Activated CD8-positive, alpha-beta memory T cell treated with anti-CD3 and anti-CD28 coated beads, Interleukin-2, amount 50 U/mL, for 1 hour (primary cell): ENCODE data around the gene SLC9A9.
A peak's percentile ranks its signal among the peaks of the same experiment; 100 is the strongest.

ENCODE experiments used
- DNase-seq: peaks from one replicate; pipeline ENCODE4 v3.0.0-alpha.2; 2020; ENCODE audit errors: extremely low read depth

SLC9A9 gene

DNA sequence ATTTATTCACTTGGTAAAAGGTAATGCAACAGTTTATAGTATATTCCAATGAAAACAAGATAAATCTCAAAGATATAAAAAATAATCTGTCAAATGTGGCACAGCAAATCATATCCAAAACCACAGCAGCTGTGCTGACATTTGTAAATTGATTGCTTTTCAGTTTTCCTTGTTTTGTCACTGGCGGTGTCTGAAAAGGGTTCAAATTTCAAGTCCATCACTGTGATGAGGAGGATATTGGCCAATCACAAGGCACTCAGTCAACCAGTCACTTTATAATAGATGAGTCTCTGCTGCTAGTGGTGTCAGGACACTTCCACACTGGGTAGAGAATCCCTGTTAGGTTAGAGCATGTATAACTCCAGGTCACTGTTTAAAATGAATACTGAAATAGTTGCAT lies 154.8 kb downstream of the SLC9A9 start:
- no peak for DNase-seq

DNA sequence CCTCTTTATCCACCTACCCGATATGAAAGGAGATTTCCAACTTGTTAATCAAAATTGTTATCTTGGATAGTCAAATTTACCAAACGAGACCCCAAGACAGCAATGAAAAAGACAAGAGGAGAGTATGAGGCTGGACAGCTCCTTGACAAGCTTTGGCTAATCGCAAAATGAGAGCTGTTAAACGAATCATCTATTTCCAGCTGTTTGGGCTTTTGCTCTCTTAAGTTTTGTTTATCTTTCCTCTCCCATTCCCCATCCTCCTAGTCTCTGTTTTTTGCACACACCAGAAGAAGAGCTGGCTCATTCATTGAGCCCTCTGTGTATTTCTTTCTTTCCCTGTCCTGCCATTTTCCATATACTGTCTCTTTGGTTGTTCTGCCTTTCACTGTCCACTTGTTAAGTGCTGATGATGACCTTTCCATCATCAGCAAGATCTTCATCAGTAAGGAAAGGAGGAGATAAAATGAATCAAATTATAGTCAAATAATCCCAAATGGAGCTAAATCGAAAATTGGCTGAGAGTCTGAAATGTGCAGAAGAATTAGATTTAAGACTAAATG lies 161.6 kb downstream of the SLC9A9 start:
- no peak for DNase-seq

DNA sequence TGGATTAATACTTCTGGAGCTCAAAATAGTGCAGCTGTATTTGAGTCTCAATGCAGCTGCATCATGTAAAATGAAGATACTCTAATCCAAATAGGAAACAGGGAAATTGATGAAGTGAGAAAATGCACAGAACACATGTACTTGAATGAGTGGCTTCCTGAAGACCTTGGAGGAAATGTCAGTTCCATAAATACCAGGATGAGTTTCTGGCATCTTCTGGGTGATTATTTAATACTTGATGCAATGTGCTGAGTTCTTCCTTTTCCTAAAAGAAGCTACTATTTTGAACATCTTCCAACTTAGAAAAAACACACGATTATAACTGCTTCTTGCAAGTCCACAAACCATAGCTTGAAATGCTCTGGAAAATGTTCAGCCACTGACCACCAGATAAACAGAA lies 162.8 kb downstream of the SLC9A9 start:
- no peak for DNase-seq

DNA sequence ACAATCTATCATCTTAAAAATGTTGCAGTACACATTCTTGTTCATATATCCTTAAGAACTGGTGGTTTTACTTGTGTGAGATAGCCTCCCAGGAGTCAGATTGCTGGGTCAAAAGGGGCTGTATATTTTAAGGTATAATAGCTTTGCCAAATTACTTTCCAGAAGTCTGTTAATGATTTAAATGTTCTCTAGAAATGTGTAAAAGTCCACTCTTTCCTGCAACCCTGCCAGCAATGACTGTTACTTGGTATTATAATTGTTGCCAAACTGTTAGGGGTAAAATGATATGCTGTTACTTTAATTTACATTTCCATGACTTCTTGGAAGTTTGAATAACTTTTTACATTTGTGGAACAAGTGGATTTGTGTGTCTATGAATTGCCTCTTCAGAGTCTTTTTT lies 170.8 kb downstream of the SLC9A9 start:
- no peak for DNase-seq

DNA sequence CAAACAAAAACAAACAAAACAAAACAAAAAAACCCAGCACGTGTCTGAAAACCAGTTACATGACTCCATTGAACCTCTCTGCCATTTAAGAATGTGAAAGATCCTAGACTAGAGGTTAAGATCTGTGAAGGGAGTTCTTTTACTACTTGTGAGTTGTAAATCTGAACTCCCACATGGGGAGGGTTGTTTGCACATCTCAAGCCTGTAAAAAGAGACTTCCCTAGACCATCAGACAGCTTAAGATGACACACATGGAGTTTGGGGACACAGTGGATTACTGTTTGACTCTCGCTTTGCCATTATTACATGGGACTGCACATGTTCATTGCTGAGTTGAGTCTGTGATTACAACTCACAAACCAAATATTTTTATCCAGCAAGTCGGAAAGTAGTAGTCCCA lies 171.5 kb downstream of the SLC9A9 start:
- DNase-seq = no peak

DNA sequence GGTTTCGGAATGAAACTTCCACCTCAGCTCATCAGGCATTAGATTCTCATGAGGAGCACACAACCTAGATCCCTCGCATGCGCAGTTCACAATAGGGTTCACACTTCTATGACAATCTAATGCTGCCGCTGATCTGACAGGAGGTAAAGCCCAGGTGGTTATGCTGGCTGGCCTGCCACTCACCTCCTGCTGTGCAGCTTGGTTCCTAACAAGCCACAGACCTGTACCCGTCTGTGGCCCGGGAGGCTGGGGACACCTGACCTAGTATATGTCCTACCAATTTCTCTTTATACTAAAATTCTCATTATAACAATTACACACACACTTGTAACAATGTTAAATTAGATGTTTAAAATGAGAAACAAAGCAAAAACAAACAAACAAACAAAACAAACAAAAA lies 172.2 kb downstream of the SLC9A9 start:
- no peak for DNase-seq

DNA sequence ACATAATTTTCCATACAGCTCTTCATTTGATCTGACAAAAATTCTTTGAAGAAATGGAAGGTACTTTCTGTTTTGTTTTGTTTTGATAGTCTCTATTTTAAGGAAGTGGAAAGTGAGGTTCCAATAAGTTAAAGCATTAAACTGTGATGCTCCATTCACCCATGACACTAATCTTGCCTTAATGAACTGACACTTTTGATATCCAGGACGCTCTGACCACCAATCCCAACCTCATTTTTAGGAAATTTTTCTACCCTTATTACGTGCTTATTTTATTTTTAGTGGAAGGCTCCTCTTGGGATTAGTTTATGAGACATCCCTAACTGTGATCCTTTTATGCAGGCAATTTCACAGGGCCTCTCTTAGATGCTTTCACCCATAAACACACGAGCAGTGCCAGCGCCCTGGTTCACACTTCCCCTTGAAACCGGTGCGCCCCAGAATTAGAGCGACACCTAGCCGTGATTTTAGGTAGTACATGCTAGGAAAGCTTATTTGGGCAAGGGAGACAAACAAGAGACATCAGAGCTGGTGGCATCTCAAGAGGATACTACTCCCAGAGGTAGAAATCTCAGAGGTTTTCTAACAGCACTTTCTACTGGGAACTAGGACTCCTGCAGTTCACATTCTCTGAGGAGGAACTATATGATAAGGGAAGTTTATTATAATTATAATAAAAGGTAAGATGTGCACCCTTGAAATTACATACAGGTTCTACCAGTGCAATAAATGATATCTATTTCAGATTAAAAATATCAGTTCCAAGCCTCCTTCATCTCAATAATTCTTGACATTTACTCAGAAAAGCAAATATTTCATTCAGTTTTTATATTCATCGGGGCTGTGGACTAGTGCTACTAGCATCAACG lies 173.9 kb downstream of the SLC9A9 start:
- peak; percentile 19 for DNase-seq

DNA sequence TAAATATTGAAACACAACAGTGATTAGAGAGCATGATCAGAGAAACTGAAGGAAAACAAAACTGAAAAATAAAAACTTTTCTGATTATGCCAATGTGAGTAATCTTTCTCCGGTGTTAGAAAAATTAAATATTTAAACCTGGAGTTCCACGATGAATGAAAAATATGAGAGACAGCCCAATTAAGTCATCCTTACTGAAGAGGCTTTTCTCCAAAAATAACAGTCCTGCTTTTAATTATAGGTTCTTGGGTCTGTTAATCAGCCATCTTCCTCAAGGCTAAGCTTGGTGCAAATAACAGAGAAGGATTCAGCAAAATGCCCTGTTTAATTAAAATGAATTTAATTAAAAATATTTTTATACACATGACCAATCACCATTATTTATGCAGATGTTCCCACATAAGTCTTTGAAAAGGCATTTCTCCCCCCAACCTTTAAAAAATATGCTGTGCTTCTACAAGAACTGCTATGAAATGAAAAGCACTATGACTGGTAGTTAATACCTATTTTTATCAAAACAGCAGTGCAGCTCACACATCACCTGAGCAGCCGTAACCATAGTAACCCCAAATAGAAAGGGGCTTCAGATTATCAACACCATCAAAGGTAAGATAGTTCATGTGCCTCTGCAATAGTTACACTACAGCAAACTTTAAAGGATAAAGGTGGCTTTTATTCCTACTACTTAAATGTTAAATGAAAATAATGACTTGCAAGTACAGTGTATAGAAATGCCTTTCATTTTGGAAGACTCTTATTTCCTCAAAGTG lies 175.7 kb downstream of the SLC9A9 start:
- DNase-seq = no peak

DNA sequence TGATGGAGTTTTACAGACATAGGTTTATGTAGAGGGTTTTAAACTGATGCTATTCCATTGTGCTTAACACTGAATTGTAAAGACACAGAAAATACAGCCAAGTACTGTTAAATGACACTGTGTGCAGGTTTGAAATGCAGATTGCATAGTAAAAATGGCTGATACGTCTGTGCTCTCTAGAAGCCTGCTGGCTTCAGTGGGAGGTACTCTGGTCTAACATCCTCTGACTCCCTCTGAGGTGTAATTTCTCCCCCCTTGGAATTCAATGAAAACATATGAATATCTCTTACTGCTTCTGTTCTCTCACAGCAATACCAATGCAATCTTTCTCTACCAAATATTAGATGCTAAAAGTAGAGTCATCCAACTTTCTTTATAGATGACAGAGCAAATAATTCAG lies 176.6 kb downstream of the SLC9A9 start:
- no peak for DNase-seq

DNA sequence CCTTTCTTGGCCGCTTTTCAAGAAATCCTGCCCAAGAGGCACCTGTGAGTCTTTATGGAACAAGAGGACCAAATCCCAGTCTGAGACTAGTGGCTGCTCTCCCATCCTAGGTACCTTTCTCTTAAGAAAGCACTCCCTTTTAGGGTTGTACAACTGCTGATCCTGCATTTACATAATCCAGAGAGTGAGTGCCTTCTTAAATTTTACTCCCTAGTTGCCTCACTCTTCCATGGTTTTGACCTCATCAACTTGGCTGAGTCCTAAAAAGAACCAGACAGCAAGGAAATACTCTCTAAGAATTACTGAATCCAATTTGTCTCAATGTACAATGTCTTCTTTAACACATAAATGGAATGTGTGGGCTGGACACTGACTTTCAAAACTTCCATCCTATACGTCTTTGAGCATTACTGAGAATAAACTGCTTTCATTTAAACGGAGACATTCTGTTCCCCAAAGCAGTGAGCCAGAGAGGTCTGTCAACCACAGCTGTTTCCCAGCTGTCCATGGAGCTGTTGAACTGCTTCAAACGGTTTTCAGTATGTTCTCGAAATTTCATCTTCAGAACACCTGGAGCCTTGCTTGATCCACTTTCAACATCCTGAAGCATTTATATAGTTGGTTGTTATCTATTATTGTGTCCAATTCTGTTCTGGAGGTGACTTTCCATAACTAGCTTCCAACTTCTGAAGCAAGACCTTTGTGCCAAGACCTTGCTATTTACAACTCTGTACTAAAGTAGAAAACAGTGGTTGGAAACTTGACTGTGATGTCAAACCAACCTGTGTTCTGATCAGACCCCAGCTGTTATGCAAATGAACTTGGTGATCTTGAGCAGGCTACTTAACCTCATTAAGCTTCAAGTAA lies 179.1 kb downstream of the SLC9A9 start:
- no peak for DNase-seq

DNA sequence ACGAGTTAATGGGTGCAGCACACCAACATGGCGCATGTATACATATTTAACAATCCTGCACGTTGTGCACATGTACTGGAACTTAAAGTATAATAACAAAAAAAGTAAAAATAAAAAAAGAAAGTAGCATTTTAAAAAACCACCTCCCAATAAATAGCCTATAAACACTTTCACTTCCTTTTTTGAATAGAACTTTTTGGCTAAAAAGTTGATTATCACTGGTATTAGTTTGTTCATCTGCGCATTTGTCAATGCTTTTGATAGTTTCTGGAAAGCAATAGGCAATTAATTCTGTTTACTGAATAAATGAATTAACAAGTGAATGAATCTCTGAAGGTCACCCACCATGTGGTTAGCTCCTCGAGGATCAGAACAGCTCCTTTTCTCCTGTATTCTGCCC lies 179.9 kb downstream of the SLC9A9 start:
- no peak for DNase-seq

DNA sequence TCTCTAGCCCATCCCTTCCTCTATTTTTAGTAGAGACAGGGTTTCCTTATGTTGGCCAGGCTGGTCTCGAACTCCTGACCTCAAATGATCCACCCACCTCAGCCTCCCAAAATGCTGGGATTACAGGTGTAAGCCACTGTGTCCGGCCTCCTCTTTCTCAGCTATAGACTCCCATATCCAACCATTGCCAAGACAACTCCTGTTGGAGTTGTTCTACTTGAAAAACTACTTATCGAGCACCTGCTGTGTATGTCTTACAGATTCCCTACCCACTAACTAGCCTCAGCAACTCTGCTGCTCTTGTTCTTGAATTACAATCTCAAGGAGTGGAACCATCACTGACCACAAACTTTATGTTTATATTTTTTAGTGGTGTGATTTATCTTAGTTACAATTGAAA lies 186.6 kb downstream of the SLC9A9 start:
- DNase-seq = no peak

DNA sequence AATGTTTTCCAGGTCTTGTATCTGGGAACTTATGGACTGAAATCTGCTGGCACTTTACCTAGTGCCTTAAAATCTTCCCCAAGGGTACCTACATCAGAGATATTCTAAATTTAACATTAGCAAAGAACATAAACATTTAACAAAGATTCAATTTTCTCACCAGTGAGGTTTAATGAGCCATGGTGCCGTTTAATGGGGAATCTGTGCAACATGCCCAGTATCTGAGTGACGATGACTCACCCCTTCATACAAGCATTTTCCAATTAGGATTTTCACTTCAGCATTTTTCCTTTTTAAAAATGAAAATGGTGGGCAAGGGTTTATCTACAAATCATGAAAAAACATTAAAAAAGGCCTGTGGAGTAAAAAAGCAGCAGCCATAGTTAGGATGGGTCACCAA lies 189.4 kb downstream of the SLC9A9 start:
- DNase-seq = no peak

DNA sequence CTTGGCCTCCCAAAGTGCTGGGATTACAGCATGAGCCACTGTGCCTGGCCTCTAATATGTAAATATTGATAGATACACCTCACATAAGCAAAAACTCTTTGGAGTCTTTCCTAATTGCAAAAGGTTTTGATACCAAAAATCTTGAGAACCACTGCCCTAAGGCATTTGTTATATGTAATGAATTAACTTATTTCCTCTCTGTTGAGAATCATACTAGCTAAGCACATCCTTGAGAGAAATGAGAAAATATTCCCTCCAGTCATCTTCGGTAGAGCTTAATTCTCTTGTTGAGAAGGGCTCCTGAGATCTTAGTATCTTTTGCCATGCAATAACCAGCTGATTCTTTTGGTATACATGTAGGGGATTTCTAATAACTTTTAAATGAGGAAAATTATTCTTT lies 190.2 kb downstream of the SLC9A9 start:
- DNase-seq = no peak

DNA sequence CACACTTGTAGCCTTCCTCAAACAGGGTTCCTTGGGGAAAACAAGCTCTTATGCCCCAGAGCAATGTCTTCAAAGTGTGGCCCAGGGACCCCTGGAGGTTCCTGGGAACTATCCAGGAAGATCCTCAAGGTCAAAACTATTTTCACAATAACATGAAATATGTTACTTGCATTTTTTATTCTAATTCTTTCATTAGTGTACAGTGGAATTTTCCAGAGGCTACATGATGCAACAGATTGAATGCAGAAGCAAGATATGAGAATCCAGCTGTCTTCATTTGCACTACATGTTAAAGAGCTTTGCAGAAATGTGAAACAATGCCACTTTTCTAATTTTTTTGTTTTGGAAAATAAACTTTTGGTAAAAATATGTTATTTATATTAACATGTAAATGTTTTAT lies 190.9 kb downstream of the SLC9A9 start:
- no peak for DNase-seq

DNA sequence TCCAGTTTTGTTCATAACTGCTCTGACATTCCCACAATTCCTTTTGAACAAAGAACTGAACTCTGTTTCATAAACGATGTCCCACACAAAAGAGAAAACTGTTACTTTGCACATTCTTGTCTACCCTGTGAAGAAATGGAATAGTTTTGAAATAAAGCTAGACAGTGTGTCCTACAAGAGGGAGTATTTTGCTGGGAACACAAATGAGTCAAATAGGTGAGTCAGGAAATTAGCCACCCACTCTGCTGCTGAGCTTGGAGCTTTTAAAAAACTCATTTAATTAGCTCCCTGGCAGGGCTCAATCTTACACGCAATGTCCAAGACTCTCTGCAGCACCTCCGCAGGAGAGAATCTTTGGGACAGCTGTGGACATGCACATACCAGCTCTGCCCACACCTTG lies 193.4 kb downstream of the SLC9A9 start:
- DNase-seq = no peak

DNA sequence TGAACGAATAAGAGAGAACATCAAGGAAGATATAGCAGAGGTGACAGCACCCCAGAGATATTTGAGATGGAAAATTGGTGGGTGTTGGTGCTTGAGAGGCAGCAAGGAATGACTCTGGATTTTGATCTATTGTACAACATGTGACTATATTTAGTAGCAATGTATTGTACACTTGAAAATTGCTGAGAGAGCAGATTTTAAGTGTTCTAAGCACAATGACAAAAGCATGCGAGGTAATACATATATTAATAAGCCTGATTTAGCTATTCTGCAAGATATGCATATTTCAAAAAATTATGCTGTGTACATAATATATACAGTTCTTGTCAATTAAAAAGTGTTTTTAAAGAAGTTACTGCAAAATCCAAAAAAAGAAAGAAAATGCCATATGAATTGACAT lies 194.3 kb downstream of the SLC9A9 start:
- no peak for DNase-seq

DNA sequence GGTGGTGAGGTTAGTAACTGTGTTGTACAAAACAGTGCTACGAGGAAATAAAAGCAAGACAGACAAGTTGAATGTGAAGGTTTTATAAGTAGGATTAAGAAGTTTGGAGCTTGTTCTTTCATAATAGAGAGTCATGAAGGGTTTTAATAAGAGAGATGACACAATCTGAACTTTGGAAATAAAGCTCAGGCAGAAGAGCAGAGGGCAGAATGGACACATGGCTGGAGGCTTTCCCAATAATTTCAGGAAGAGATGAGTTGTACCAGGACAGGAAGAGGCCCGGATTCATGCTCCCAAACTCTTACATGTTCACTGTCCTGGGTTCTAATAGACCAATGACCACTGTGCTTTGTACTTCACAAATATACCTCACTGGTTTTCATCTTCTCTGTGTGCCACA lies 194.8 kb downstream of the SLC9A9 start:
- no peak for DNase-seq

DNA sequence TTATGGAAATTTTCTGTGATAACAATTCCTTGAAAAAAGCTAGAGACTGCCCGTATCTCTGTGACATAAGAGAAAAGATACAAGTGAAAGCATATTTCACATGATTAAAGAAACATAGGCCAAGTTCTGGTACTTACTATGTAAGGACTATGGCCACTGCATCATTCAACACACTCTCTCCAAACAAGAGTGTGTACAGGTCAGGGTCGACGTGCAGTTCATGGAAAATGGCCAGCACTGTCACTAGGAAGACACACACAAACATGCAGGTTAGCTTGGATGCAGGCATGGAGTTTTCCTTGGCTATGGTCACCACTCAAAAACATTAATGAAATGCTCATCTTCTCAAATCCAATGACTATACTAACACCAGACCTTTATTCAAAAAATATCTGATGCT lies 196.2 kb downstream of the SLC9A9 start:
- DNase-seq = no peak

DNA sequence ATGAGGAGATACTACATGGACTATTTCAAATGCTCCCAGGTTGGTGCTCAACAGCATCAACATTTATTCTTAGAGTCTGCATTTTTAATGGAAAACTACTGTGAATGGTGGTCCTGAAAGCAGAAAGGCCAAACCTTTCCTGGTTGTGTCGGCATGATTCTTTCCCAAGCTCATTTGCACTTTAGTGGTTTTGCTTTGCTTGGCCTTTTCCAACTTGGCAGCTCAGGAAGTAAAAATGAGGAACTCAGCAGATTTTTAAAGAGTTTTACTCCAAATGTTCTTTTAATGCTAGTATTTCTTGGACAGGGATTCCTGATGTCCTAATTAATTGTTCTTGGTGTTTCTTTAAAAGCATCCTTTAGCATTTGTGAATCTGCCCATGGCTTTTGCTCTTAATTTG lies 197.4 kb downstream of the SLC9A9 start:
- no peak for DNase-seq

DNA sequence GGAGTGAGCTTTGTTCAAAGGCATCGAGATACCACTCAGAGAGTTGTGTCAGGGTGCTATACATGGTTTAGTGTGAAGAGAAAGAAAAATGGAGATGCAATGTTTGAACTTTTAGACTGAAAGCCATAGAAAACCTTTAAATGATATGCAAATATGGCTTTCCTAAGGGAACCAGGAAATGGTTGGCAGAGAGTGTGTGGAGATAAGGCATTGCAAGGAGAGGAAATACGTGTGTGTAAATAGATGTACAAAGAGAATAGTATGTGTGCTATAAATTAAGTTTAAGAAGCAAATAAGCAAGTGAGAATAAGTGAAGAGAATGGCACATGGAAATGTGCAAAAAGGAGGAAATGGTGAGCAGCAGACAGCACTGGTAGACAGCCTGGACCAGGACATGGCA lies 198.1 kb downstream of the SLC9A9 start:
- no peak for DNase-seq

DNA sequence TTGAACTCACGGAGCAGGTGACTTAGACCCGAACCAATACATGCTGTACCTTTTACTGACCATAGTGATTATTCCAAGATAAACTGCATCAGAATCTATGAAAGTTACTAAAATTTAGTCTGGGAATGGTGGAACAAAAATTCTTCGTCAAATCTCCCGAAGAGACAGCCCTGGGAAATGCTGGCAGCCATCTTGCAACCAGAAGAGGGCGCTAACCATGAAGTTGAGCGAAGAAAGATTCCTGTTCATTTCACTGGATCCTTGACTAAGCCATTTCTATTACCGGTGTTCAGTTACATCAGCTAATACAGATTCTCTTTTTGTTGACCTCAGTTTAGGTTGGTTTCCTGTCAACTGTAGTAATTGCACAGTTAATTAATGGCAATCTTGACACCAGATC lies 199.6 kb downstream of the SLC9A9 start:
- no peak for DNase-seq
